Middle frontal gyrus (tissue), 1 donor: Measurements from ENCODE around the gene SSR4.

Experiments used
- DNase-seq: peaks from one replicate; pipeline ENCODE4 v3.0.0-alpha.2; 2015; ENCODE audit warnings: low spot score; ENCODE audit errors: extremely low spot score

Gene SSR4

GRCh38 chrX:153780678-153781427 lies 13.6 kb upstream of the SSR4 start, which contains the start of gene SRPK3:
SRPK3 (plus strand) TSS chrX:153781041; CDS start chrX:153781087, 46 bp downstream.
- no peak for DNase-seq

GRCh38 chrX:153781428-153782047 lies 12.9 kb upstream of the SSR4 start:
- no peak for DNase-seq

GRCh38 chrX:153782313-153782712 lies 12.2 kb upstream of the SSR4 start:
- no peak for DNase-seq

GRCh38 chrX:153782871-153783270 lies 11.6 kb upstream of the SSR4 start:
- no peak for DNase-seq

- DNase-seq = no peak
These were observed 11.0 kb upstream of the SSR4 start for GRCh38 chrX:153783378-153784013.

- no peak for DNase-seq
These were observed 10.0 kb upstream of the SSR4 start for GRCh38 chrX:153784325-153784967.

GRCh38 chrX:153786669-153787068 lies 7.8 kb upstream of the SSR4 start:
- no peak for DNase-seq

GRCh38 chrX:153789654-153790053 lies 4.8 kb upstream of the SSR4 start:
- DNase-seq = no peak

- no peak for DNase-seq
These were observed 3.2 kb upstream of the SSR4 start for GRCh38 chrX:153791104-153791852.

- no peak for DNase-seq
These were observed 2.1 kb upstream of the SSR4 start for GRCh38 chrX:153792368-153792767.

GRCh38 chrX:153793291-153793690 lies 1.2 kb upstream of the SSR4 start:
- no peak for DNase-seq

- no peak for DNase-seq
These were observed 689 bp downstream of the SSR4 start for GRCh38 chrX:153794897-153795816.

- no peak for DNase-seq
These were observed 3.0 kb downstream of the SSR4 start for GRCh38 chrX:153797415-153798015.

GRCh38 chrX:153799326-153799725 lies 4.9 kb downstream of the SSR4 start:
- no peak for DNase-seq

GRCh38 chrX:153800177-153800722 lies 5.8 kb downstream of the SSR4 start:
- no peak for DNase-seq

- DNase-seq = no peak
These were observed 6.3 kb downstream of the SSR4 start for GRCh38 chrX:153800746-153801145.

- DNase-seq = no peak
These were observed 7.2 kb downstream of the SSR4 start for GRCh38 chrX:153801669-153802068.

GRCh38 chrX:153802513-153803045 lies 8.1 kb downstream of the SSR4 start:
- no peak for DNase-seq
